Fibroblast of pulmonary artery (primary cell): ENCODE measurements around the gene NDRG4.

Source experiments
- DNase-seq: peaks from one replicate; pipeline ENCODE4 v3.0.0-alpha.2; 2010; ENCODE audit warnings: low read depth
- H3K4me3 ChIP-seq: replicated peaks from 2 replicates; pipeline ENCODE4 v1.5.1; 2011; ENCODE audit warnings: low read depth, mild to moderate bottlenecking, control low read depth, low read length, moderate library complexity
- TF ChIP-seq, protein P1 (sequence below): IDR thresholded peaks from 2 replicates; pipeline ENCODE4 v1.5.1; 2011; ENCODE audit warnings: mild to moderate bottlenecking, control low read depth, low read length, inconsistent platforms; ENCODE audit errors: missing control alignments

The NDRG4 gene

DNA sequence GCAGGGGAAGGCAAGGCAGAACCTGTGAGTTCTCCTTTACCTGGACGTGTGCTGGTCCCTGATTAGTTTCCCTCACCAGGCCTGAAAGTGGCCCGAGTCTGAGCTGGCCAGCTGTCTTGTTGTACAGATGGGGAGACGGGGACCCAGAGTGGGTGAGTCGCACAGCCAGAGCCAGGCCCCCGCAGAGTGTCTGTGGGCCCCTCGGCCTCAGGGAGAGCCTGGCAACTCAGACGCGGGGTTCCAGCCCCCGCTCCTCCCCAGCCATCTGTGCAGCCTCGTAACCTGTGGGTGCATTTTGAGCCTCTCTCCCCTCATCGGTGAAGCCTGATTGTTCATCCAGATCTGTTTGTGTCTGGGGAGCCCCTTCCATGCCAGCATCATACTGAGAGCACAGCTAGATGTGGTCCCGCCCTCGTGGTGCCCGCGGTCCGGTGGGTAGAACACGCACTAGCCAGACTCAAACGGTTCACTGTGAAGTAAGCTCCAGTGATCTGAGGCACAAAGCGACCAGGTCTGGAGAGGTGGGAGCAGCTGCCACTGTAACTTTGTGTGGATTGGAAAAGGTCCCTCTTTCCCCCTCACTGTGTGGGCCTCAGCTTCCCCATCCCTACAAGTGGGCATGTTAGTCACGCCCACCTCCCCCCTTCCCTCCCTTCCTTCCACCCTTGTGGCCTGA lies 6.0 kb upstream of the NDRG4 start:
- TF ChIP-seq, protein P1, sequence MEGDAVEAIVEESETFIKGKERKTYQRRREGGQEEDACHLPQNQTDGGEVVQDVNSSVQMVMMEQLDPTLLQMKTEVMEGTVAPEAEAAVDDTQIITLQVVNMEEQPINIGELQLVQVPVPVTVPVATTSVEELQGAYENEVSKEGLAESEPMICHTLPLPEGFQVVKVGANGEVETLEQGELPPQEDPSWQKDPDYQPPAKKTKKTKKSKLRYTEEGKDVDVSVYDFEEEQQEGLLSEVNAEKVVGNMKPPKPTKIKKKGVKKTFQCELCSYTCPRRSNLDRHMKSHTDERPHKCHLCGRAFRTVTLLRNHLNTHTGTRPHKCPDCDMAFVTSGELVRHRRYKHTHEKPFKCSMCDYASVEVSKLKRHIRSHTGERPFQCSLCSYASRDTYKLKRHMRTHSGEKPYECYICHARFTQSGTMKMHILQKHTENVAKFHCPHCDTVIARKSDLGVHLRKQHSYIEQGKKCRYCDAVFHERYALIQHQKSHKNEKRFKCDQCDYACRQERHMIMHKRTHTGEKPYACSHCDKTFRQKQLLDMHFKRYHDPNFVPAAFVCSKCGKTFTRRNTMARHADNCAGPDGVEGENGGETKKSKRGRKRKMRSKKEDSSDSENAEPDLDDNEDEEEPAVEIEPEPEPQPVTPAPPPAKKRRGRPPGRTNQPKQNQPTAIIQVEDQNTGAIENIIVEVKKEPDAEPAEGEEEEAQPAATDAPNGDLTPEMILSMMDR = no peak
- no peak for DNase-seq
- H3K4me3 ChIP-seq = no peak overlapping the region

DNA sequence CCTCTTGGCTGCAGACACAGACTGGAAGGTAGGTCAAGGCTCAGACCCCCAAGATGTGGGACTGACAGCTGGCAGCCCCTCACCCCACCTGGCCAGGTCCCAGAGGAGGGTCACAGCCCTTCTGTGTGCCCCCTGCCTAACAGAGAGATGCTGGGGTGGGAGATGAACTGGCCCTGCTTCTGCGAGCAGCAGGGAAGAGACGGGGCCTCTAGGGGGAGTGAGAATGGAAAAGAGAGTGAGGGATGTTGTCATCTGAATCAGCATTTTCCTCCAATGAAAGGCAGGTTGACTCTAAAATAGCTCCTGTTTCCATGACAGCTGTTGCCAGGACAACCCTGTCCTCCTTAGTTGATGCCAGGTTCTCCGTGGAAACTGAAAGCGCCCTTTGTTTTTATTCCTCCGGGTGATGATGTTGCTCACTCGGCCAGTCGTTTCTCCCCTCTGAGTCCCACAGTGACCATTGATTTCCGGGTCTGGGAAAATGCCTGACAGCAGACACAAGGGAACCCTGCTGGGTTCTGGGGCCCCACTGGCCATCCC lies 4.9 kb upstream of the NDRG4 start:
- TF ChIP-seq, protein P1 = peak; percentile 80
- DNase-seq = peak; percentile 99
- peak overlapping the region; percentile 22 for H3K4me3 ChIP-seq

- peak overlapping the region; percentile 22 for H3K4me3 ChIP-seq
- TF ChIP-seq, protein P1 = no peak
- DNase-seq = no peak
Observed at GRCh38 chr16:58495521-58496331, 4.2 kb upstream of the NDRG4 start.

GRCh38 chr16:58497468-58497867 lies 2.5 kb upstream of the NDRG4 start:
- no peak overlapping the region for H3K4me3 ChIP-seq
- TF ChIP-seq, protein P1 = no peak
- DNase-seq = no peak

DNA sequence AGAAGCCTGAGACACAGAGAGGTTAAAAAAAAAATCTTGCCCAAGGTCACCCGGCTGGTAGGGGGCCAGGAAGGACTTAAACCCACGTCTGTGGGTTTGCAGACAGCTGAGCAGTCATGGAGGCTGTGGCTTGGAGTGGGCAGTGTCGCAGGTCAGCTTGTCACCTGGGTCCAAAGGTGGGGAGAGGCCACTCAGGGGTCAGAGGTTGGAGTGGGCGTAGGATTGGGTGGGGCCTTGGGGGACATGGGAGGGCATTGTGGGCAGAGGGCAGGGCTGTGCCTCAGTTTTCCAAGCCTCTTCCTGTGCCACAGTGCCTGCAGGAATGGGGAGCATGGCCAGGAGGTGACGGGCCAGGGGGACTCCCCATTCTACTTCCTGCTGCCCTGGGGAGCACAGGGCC lies 2.0 kb upstream of the NDRG4 start:
- TF ChIP-seq, protein P1 = no peak
- H3K4me3 ChIP-seq = no peak overlapping the region
- no peak for DNase-seq

DNA sequence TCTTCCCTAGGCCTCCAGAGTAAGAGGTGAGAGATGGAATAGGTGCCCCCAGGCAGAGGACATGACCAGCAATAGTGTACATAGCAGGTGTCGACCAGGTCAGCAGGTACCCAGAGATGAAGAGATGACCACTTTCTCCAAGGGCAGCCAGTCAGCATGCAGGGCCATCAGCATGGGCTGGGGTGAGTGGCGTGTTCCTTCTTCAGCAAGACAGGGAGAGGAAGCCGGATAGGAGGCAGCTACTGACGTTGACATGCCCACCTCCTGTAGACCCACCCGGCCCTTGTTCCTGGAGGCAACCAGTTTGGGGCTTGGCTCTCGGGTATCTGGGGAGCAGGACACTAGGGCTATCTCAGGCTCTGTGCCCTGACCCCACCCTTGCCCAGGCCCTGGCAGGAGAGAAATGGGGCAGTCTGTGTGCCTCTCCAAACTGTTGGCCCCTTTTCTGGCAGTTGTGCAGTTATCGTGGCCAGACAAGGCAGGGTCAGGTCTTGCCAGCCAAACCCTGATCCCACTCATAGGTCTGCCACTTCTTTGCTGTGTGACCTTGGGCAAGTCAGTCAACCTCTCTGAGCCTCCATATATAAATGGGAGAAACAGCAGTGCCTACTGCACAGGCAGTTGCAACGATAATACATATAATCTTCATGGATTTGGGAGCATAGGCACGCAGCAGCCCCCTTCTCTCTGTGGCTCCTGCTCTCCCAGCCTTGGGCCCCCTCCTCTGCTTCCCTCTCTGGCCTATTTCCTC lies 1.4 kb upstream of the NDRG4 start:
- TF ChIP-seq, protein P1 = no peak
- DNase-seq = no peak
- no peak overlapping the region for H3K4me3 ChIP-seq
